Measurements from ENCODE around the gene COL20A1.

DNA sequence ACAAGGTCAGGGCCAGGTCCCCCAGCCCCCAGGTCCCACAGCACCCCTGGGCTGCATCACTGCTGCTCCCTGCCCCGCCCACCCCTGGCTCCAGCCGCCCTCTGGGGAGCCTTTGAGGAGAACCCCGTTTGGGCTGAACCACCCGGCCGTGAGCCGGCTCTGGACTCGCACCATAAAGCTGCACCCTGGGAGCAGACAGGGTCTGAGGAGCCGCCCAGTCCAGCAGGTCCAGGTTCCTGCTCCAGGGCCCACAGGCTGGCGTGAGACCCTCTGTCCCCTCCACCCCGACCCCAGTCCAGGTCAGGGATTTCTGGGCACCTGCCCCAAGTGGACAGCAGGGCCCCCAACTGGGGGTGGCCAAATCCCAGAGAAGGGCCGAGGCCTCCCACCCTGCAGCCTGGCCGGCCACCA, 59.8 kb downstream of the COL20A1 start:
- no peak for TF ChIP-seq ZC3H10 (CRISPR knock-in tag; IDR thresholded peaks at IDR 0.05)
- TF ChIP-seq RARB (CRISPR knock-in tag; IDR thresholded peaks at IDR 0.05), result no peak
- TF ChIP-seq BACH2 (CRISPR knock-in tag; IDR thresholded peaks at IDR 0.05; ENCODE audit: borderline replicate concordance), result no peak
- no peak for TF ChIP-seq ARNTL (CRISPR knock-in tag; IDR thresholded peaks at IDR 0.05; ENCODE audit: borderline replicate concordance, low read depth)
- TF ChIP-seq ZFP3 (CRISPR knock-in tag; IDR thresholded peaks at IDR 0.05), result no peak
- TF ChIP-seq, protein P1, sequence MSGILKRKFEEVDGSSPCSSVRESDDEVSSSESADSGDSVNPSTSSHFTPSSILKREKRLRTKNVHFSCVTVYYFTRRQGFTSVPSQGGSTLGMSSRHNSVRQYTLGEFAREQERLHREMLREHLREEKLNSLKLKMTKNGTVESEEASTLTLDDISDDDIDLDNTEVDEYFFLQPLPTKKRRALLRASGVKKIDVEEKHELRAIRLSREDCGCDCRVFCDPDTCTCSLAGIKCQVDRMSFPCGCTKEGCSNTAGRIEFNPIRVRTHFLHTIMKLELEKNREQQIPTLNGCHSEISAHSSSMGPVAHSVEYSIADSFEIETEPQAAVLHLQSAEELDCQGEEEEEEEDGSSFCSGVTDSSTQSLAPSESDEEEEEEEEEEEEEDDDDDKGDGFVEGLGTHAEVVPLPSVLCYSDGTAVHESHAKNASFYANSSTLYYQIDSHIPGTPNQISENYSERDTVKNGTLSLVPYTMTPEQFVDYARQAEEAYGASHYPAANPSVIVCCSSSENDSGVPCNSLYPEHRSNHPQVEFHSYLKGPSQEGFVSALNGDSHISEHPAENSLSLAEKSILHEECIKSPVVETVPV (CRISPR knock-in tag; IDR thresholded peaks at IDR 0.05), result no peak
- TF ChIP-seq, protein P2, sequence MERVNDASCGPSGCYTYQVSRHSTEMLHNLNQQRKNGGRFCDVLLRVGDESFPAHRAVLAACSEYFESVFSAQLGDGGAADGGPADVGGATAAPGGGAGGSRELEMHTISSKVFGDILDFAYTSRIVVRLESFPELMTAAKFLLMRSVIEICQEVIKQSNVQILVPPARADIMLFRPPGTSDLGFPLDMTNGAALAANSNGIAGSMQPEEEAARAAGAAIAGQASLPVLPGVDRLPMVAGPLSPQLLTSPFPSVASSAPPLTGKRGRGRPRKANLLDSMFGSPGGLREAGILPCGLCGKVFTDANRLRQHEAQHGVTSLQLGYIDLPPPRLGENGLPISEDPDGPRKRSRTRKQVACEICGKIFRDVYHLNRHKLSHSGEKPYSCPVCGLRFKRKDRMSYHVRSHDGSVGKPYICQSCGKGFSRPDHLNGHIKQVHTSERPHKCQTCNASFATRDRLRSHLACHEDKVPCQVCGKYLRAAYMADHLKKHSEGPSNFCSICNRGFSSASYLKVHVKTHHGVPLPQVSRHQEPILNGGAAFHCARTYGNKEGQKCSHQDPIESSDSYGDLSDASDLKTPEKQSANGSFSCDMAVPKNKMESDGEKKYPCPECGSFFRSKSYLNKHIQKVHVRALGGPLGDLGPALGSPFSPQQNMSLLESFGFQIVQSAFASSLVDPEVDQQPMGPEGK (CRISPR knock-in tag; IDR thresholded peaks at IDR 0.05; ENCODE audit: borderline replicate concordance), result no peak
- no peak for TF ChIP-seq OSR1 (CRISPR knock-in tag; IDR thresholded peaks at IDR 0.05)
